ELR (cell line): ENCODE data around the gene CYYR1.

Experiments
- DNase-seq: peaks from one replicate; pipeline ENCODE4 v3.0.0-alpha.2; 2015; ENCODE audit warnings: low read depth

The CYYR1 gene

DNA sequence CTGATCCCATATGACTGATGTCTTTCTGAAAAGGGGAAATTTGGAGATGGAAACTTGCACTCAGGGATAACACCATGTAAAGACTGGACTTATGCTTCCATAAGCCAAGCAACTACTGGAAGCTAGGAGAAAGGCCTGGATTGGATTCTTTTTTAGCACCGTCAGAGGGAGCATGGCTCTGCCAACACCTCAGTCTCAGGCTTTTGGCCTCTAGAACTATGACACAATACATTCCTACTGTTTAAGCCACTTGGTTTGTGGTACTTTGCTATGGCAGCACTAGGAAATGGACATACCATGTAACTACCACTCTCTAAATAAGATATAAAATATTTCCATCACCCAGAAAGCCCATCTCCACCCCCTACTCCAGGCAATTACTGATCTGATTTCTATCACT lies 139.7 kb downstream of the CYYR1 start:
- no peak for DNase-seq

GRCh38 chr21:26432410-26432809 lies 140.7 kb downstream of the CYYR1 start:
- DNase-seq, result no peak

DNA sequence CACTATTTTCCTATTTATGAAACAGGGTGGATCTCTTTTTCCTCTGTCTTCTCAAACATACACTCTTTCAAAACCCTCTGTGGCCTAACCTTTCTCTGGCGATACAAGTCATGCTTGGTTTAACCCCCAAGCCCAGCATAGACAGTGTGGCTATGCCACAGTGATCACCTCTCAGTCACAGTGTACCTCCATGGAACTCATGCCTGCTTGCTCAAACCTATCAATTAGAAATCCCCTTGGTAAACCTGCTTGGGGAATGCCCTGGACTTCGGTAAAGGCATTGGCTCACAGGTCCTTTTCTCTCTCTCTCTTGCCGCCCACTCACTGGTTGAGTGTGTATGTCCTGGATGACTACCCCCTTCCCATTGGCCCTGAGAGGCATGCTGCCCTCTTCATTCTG lies 147.5 kb downstream of the CYYR1 start:
- no peak for DNase-seq

DNA sequence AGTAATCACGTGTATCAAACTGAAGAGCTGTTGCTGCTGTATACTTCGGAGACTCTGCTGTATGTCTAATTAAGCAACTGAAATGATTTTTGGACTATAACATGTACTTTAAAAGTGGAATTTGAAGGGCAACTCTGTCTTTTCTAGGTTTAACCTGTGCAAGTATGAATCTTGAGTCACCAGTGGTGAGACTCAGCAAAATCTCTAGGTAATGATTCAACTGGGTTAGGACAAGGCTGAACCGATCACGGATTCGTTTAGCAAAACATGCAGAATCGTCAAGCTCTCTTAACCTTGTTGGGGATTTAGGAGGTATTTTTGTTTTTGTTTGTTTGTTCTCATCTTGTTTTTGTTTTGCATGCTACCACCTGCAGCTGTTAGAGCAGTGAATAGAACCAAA lies 149.6 kb downstream of the CYYR1 start:
- DNase-seq, result no peak

- DNase-seq, result no peak
Measured at GRCh38 chr21:26422706-26423105, 150.4 kb downstream of the CYYR1 start.

DNA sequence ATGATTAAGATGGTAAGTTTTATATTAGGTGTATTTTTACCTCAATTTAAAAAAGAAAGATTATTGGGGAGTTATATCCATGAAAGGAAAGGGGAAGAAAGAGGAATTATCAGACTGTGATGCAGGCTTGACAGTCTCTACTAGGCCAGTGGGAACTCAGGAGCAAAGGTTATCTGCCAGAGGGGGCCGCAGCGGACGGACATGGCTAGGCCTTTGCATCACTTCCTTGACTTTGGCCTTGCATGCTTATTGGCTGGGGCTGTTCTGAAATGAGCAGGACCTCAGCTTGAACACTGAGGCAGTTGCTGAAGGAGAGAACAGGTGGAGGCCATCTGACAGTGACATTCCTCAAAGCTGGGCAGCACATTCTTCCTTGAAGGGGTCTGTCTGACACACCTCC lies 150.9 kb downstream of the CYYR1 start:
- DNase-seq, result no peak

DNA sequence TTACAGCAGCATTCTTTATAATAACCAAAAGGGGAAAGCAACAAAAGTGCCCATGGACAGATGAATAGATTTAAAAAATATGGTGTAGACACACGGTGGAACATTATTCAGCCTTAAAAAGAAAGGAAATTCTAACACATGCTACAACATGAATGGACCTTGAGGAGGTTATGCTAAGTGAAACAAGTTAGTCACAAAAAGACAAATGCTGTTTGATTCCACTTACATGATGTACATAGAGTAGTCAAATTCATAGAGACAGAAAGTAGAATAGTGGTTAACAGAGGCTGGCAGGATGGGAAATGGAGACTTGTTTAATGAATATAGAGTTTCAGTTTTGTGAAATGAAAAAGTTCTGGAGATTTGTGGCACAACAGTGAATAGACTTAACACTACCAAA lies 151.4 kb downstream of the CYYR1 start:
- no peak for DNase-seq
